ENCODE measurements around the gene YWHAB. TPM values are rescaled to one million over a fixed set of nuclear protein-coding genes. Genes with fewer than 3 reads are reported as not detected.

YWHAB gene
- total and polyA plus RNA-seq, 2 donors (not counting 1 experiment from before 2014, with no cell fraction given): 80.3 to 200 TPM

GRCh38 chr20:44904377-44904776 is 18.9 kb downstream of the YWHAB start:
- no peaks in the 10 kb centered on the region for H3K27me3 ChIP-seq (replicated peaks in 1 of 4; ENCODE audit: control extremely low read depth in 1 of 4, control insufficient read depth in 3 of 4, insufficient read depth in 4 of 4, low read length in 3 of 4)
- H3K9me3 ChIP-seq (ENCODE audit: control extremely low read depth in 1 of 3, control insufficient read depth in 2 of 3, insufficient read depth in 1 of 3, low read length in 2 of 3): no peaks in the 10 kb centered on the region
- Mint-ChIP-seq H3K9me3 (ENCODE audit: insufficient read depth) (no peaks in the 10 kb centered on the region), H3K4me1 (peaks cover 18% of the 10 kb centered on the region), H3K27ac (no peak overlapping the region), H3K27me3 (no peaks in the 10 kb centered on the region), H3K4me3 (no peak overlapping the region)
- DNase-seq (no peak), ATAC-seq (ENCODE audit: low read depth) (no peak)
- peaks cover 7 to 74% of the 10 kb centered on the region in 2 experiments for H3K36me3 ChIP-seq (replicated peaks in 1 of 2; ENCODE audit: control extremely low read depth in 1 of 2, control insufficient read depth in 1 of 2, extremely low read depth in 1 of 2, insufficient read depth in 2 of 2, low read length in 1 of 2)
- peaks cover 4 to 8% of the 10 kb centered on the region in 2 donors for H3K4me1 ChIP-seq (ENCODE audit: control insufficient read depth in 2 of 2, insufficient read depth in 2 of 2, low read length in 2 of 2)
- POLR2A ChIA-PET: no interaction called here
- peaks cover 74% of the 10 kb centered on the region for H4K20me1 ChIP-seq (ENCODE audit: control insufficient read depth, insufficient read depth, low read length, poor library complexity, severe bottlenecking)
- H3K79me2 ChIP-seq (ENCODE audit: control insufficient read depth, insufficient read depth, low read length): peaks cover 36% of the 10 kb centered on the region
- no CpG with 5 or more reads among the region's 5 CpGs for WGBS (ENCODE audit: insufficient coverage)
- no peak overlapping the region for H3K4me3 ChIP-seq (ENCODE audit: control extremely low read depth in 1 of 5, extremely low read depth in 1 of 5, insufficient read depth in 1 of 5, low read depth in 2 of 5, low read length in 4 of 5)
- H3K4me2 ChIP-seq (replicated peaks; ENCODE audit: low read depth, low read length, poor library complexity, severe bottlenecking): no peak overlapping the region
- no peak for TF ChIP-seq CTCF (IDR thresholded peaks at IDR 0.05)
- TF ChIP-seq EZH2 (IDR thresholded peaks at IDR 0.05; ENCODE audit: borderline replicate concordance, insufficient read depth, low read depth, low read length, poor library complexity, severe bottlenecking): no peak
- CTCF ChIA-PET: interaction anchor here (1.4 kb wide), 1 partner anchor 192 kb away, joined by 3 read pairs; no protein-coding TSS in a partner anchor
- H3K9ac ChIP-seq (ENCODE audit: low read length): no peak overlapping the region
- H3K27ac ChIP-seq (ENCODE audit: low read length in 2 of 2): no peak overlapping the region
- H2AFZ ChIP-seq (ENCODE audit: insufficient read depth, low read depth, low read length, poor library complexity, severe bottlenecking): no peak overlapping the region
- intact Hi-C loops (cut with micrococcal nuclease): no loop called here

- no peak for ATAC-seq (ENCODE audit: low read depth)
- Histone ChIP-seq H3K36me3 (replicated peaks in 1 of 2; ENCODE audit: control extremely low read depth in 1 of 2, control insufficient read depth in 1 of 2, extremely low read depth in 1 of 2, insufficient read depth in 2 of 2, low read length in 1 of 2) (peaks cover 6 to 45% of the 10 kb centered on the region in 2 experiments), H3K27me3 (replicated peaks in 1 of 4; ENCODE audit: control extremely low read depth in 1 of 4, control insufficient read depth in 3 of 4, insufficient read depth in 4 of 4, low read length in 3 of 4) (no peaks in the 10 kb centered on the region), H3K27ac (ENCODE audit: low read length in 2 of 2) (peak overlapping the region in 1 of 2 donors; percentile 65), H3K9me3 (ENCODE audit: control extremely low read depth in 1 of 3, control insufficient read depth in 2 of 3, insufficient read depth in 1 of 3, low read length in 2 of 3) (no peaks in the 10 kb centered on the region), H3K79me2 (ENCODE audit: control insufficient read depth, insufficient read depth, low read length) (peaks cover 14% of the 10 kb centered on the region), H3K9ac (ENCODE audit: low read length) (peak overlapping the region; percentile 80), H2AFZ (ENCODE audit: insufficient read depth, low read depth, low read length, poor library complexity, severe bottlenecking) (peak overlapping the region; percentile 84), H4K20me1 (ENCODE audit: control insufficient read depth, insufficient read depth, low read length, poor library complexity, severe bottlenecking) (peaks cover 26% of the 10 kb centered on the region), H3K4me1 (ENCODE audit: control insufficient read depth in 2 of 2, insufficient read depth in 2 of 2, low read length in 2 of 2) (peaks cover 13 to 18% of the 10 kb centered on the region in 2 donors), H3K4me2 (replicated peaks; ENCODE audit: low read depth, low read length, poor library complexity, severe bottlenecking) (peak overlapping the region; percentile 93), H3K4me3 (ENCODE audit: control extremely low read depth in 1 of 5, extremely low read depth in 1 of 5, insufficient read depth in 1 of 5, low read depth in 2 of 5, low read length in 4 of 5) (peak overlapping the region; percentile 38 to 85 (median 81))
- 27% methylated on average over 13 of the region's 14 CpGs for WGBS (ENCODE audit: insufficient coverage)
- H3K27me3 Mint-ChIP-seq: no peaks in the 10 kb centered on the region
- DNase-seq: no peak
- no peaks in the 10 kb centered on the region for H3K9me3 Mint-ChIP-seq (ENCODE audit: insufficient read depth)
- TF ChIP-seq EZH2 (IDR thresholded peaks at IDR 0.05; ENCODE audit: borderline replicate concordance, insufficient read depth, low read depth, low read length, poor library complexity, severe bottlenecking) (no peak), CTCF (IDR thresholded peaks at IDR 0.05) (no peak)
- H3K27ac Mint-ChIP-seq: peak overlapping the region; percentile 56
- H3K4me3 Mint-ChIP-seq: peak overlapping the region; percentile 91
- peaks cover 24% of the 10 kb centered on the region for H3K4me1 Mint-ChIP-seq
- POLR2A ChIA-PET: interaction anchor here (0.6 to 0.8 kb wide), 6 partner anchors 13 to 404 kb away, joined by 3 to 4 read pairs (median 4); partner anchors contain the start of gene STK4
- intact Hi-C loops (cut with micrococcal nuclease): loop anchor here (1.0 kb wide), 1 partner anchor 24 kb away; the partner anchor contains the start of gene YWHAB
- CTCF ChIA-PET: interaction anchor here (0.7 to 3.1 kb wide), 9 partner anchors 16 to 225 kb away, joined by 3 to 13 read pairs (median 3); partner anchors contain the start of gene YWHAB
Measured at GRCh38 chr20:44908987-44909871, 23.7 kb downstream of the YWHAB start.

Measured in B cell (primary cell).